Left hindlimb (tissue), 1 donor: ENCODE measurements around the gene CHSY3.

Experiments used
- DNase-seq: peaks from one replicate; pipeline ENCODE4 v3.0.0-alpha.2; 2018

Gene CHSY3

GRCh38 chr5:129904102-129904666 is at the start of gene CHSY3:
CHSY3 (plus strand) TSS chr5:129904465.
- DNase-seq: peak; percentile 93

- no peak for DNase-seq
These were observed 47.9 kb upstream of the CHSY3 start for GRCh38 chr5:129856325-129856724.

GRCh38 chr5:129857116-129857515 is 47.1 kb upstream of the CHSY3 start:
- DNase-seq: no peak

GRCh38 chr5:129858131-129858675 is 46.1 kb upstream of the CHSY3 start:
- DNase-seq: no peak

GRCh38 chr5:129884322-129884721 is 19.9 kb upstream of the CHSY3 start:
- DNase-seq: no peak

GRCh38 chr5:129899454-129899853 is 4.8 kb upstream of the CHSY3 start:
- no peak for DNase-seq

GRCh38 chr5:129902816-129903215 is 1.4 kb upstream of the CHSY3 start:
- DNase-seq: peak; percentile 50

GRCh38 chr5:129903466-129904101 is 681 bp upstream of the CHSY3 start:
- DNase-seq: no peak

- peak; percentile 49 for DNase-seq
These were observed 605 bp downstream of the CHSY3 start for GRCh38 chr5:129904667-129905472.

GRCh38 chr5:129905473-129906176 is 1.4 kb downstream of the CHSY3 start:
- DNase-seq: peak; percentile 55

GRCh38 chr5:129906177-129906887 is 2.1 kb downstream of the CHSY3 start:
- peak; percentile 49 for DNase-seq

GRCh38 chr5:129909225-129909624 is 5.0 kb downstream of the CHSY3 start:
- DNase-seq: no peak

- DNase-seq: no peak
These were observed 8.5 kb downstream of the CHSY3 start for GRCh38 chr5:129912601-129913255.

GRCh38 chr5:129915415-129915814 is 11.2 kb downstream of the CHSY3 start:
- no peak for DNase-seq

- DNase-seq: no peak
These were observed 13.0 kb downstream of the CHSY3 start for GRCh38 chr5:129917224-129917623.

GRCh38 chr5:129921204-129921603 is 16.9 kb downstream of the CHSY3 start:
- DNase-seq: no peak

- no peak for DNase-seq
These were observed 26.0 kb downstream of the CHSY3 start for GRCh38 chr5:129930221-129930620.

GRCh38 chr5:129935626-129936025 is 31.4 kb downstream of the CHSY3 start:
- no peak for DNase-seq

- no peak for DNase-seq
These were observed 33.8 kb downstream of the CHSY3 start for GRCh38 chr5:129938077-129938476.

- DNase-seq: no peak
These were observed 39.7 kb downstream of the CHSY3 start for GRCh38 chr5:129943936-129944335.

- DNase-seq: peak; percentile 33
These were observed 40.8 kb downstream of the CHSY3 start for GRCh38 chr5:129945028-129945427.

- no peak for DNase-seq
These were observed 41.6 kb downstream of the CHSY3 start for GRCh38 chr5:129945774-129946270.
